ENCODE results near the gene NYAP2.

The NYAP2 gene

GRCh38 chr2:225582355-225583116, 183.0 kb downstream of the NYAP2 start:
- TF ChIP-seq SPI1 (IDR thresholded peaks at IDR 0.05; ENCODE audit: borderline replicate concordance, low read depth): no peak
- no peak for TF ChIP-seq CTCF (IDR thresholded peaks at IDR 0.05; ENCODE audit: insufficient read depth, low read length)
- no peak for TF ChIP-seq POLR2AphosphoS5 (IDR thresholded peaks at IDR 0.05; ENCODE audit: low read depth)
- TF ChIP-seq REST (IDR thresholded peaks at IDR 0.05; ENCODE audit: insufficient replicate concordance, low read depth): no peak
- no peak for TF ChIP-seq GABPA (IDR thresholded peaks at IDR 0.05; ENCODE audit: low read depth)
- no peak for DNase-seq (ENCODE audit: low read depth in 1 of 2, low spot score in 1 of 2)
- Histone ChIP-seq H3K27me3 (ENCODE audit: insufficient read depth, poor library complexity, severe bottlenecking) (peaks cover 2% of the 10 kb centered on the region), H3K4me3 (replicated peaks; ENCODE audit: insufficient read depth, low read length) (no peak overlapping the region), H3K27ac (replicated peaks) (no peak overlapping the region)

GRCh38 chr2:225584796-225585195, 185.3 kb downstream of the NYAP2 start:
- no peak for DNase-seq (ENCODE audit: low read depth in 1 of 2, low spot score in 1 of 2)
- Histone ChIP-seq H3K27ac (replicated peaks) (no peak overlapping the region), H3K4me3 (replicated peaks; ENCODE audit: insufficient read depth, low read length) (no peak overlapping the region), H3K27me3 (ENCODE audit: insufficient read depth, poor library complexity, severe bottlenecking) (peaks cover 2% of the 10 kb centered on the region)
- TF ChIP-seq SPI1 (IDR thresholded peaks at IDR 0.05; ENCODE audit: borderline replicate concordance, low read depth) (no peak), GABPA (IDR thresholded peaks at IDR 0.05; ENCODE audit: low read depth) (no peak), REST (IDR thresholded peaks at IDR 0.05; ENCODE audit: insufficient replicate concordance, low read depth) (no peak), POLR2AphosphoS5 (IDR thresholded peaks at IDR 0.05; ENCODE audit: low read depth) (no peak), CTCF (IDR thresholded peaks at IDR 0.05; ENCODE audit: insufficient read depth, low read length) (no peak)

GRCh38 chr2:225590932-225591331, 191.4 kb downstream of the NYAP2 start:
- TF ChIP-seq REST (IDR thresholded peaks at IDR 0.05; ENCODE audit: insufficient replicate concordance, low read depth): no peak
- TF ChIP-seq GABPA (IDR thresholded peaks at IDR 0.05; ENCODE audit: low read depth): no peak
- TF ChIP-seq POLR2AphosphoS5 (IDR thresholded peaks at IDR 0.05; ENCODE audit: low read depth): no peak
- TF ChIP-seq CTCF (IDR thresholded peaks at IDR 0.05; ENCODE audit: insufficient read depth, low read length): no peak
- no peak for TF ChIP-seq SPI1 (IDR thresholded peaks at IDR 0.05; ENCODE audit: borderline replicate concordance, low read depth)
- H3K27me3 ChIP-seq (ENCODE audit: insufficient read depth, poor library complexity, severe bottlenecking): no peaks in the 10 kb centered on the region
- H3K27ac ChIP-seq (replicated peaks): no peak overlapping the region
- H3K4me3 ChIP-seq (replicated peaks; ENCODE audit: insufficient read depth, low read length): no peak overlapping the region
- no peak for DNase-seq (ENCODE audit: low read depth in 1 of 2, low spot score in 1 of 2)

Measured in HL-60 (cell line).